HUES6 (cell line): ENCODE results near the gene POMGNT2.
"Not testable (repeated sequence)": the region's sequence is repeated elsewhere in the genome, so short reads cannot be mapped to it uniquely, and the experiment has no call there.

Source experiments
- H3K27ac ChIP-seq: 2 replicates; pipeline ENCODE4 v1.7.0; 2013; ENCODE audit warnings: low read depth, mild to moderate bottlenecking, low read length, inconsistent platforms
- H3K27me3 ChIP-seq: 2 replicates; pipeline ENCODE4 v1.6.1; 2013; ENCODE audit warnings: low read length; ENCODE audit not compliant: control insufficient read depth, insufficient read depth
- H3K36me3 ChIP-seq: 2 replicates; pipeline ENCODE4 v1.6.1; 2013; ENCODE audit warnings: low read length; ENCODE audit not compliant: control insufficient read depth, insufficient read depth
- H3K4me1 ChIP-seq: 2 replicates; pipeline ENCODE4 v1.6.1; 2013; ENCODE audit warnings: low read length; ENCODE audit not compliant: control insufficient read depth, insufficient read depth
- H3K4me3 ChIP-seq: 2 replicates; pipeline ENCODE4 v1.5.1; 2013; ENCODE audit warnings: low read depth, low read length
- H3K9ac ChIP-seq: one replicate; pipeline ENCODE4 v1.6.1; 2013; ENCODE audit warnings: mild to moderate bottlenecking, low read length
- H3K9me3 ChIP-seq: 2 replicates; pipeline ENCODE4 v1.6.1; 2013; ENCODE audit warnings: low read depth, low read length; ENCODE audit not compliant: control insufficient read depth, insufficient read depth

POMGNT2 gene

DNA sequence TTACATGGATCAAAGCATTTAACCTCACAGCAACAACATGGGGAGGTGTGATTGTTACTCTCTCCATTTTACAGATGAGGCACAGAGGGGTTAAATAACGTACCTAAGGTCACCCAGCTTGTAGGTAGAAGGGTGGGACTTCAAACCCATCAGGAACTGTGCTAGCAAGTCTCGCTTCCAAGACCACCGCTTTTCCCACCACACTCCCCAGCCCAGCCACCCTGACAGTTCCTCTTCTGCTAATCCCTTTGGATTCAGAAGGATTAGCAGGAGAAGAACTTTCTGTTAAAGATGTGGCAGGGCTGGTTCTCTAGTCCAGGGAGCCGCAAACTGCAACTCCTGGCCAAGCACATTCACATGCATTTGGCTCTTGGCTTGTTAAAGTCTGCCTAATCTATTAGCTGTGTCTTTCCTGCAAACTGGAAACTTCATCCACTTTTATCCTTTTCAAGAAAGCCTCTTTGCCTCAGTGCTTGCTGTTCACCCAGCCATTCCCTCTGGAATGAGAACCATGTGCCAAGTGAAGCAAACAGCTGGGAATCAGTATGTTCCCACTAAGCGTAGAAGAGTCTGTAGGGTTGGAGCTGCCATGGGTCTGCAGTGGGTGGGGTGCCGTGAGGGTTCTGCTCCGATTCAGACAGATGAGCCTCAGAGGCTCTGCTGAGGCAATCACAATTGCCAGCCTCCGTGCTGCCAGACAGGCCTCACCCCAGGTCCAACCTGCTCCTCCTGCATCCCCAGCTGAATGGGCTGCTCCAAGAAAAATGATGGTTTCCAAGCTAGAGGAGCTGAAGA, 44.6 kb downstream of the POMGNT2 start:
- H3K9ac ChIP-seq: no peak overlapping the region
- H3K36me3 ChIP-seq: no peaks in the 10 kb centered on the region
- no peaks in the 10 kb centered on the region; the same call in 1 of the 2 replicates for H3K27me3 ChIP-seq
- peaks cover 7% of the 10 kb centered on the region; the same call in 1 of the 2 replicates for H3K9me3 ChIP-seq
- H3K27ac ChIP-seq: no peak overlapping the region
- H3K4me1 ChIP-seq: peaks cover 18% of the 10 kb centered on the region; the same call in 1 of the 2 replicates
- H3K4me3 ChIP-seq: no peak overlapping the region

DNA sequence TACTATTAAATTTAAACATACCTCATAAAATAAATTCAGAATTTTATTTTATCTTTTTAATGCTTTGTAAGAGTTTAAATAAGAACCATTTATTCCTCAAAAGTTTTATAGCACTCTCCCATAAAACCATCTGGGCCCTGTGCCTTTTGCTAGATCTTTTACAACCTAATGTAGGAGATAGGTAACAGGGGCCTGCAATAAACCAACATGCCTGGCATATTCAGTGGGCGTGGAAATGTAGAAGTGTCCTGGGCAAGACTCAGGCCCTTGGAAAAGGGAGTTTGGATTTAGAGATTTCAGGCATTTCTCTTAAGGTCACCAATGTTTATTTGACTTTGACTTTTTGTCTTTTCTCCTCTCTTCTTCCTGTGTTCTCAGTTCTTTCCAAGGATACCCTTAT, 46.4 kb downstream of the POMGNT2 start:
- H3K9me3 ChIP-seq: peaks cover 7% of the 10 kb centered on the region; the same call in 1 of the 2 replicates
- H3K4me3 ChIP-seq: no peak overlapping the region
- H3K27me3 ChIP-seq: no peaks in the 10 kb centered on the region; the same call in 1 of the 2 replicates
- no peak overlapping the region for H3K27ac ChIP-seq
- H3K4me1 ChIP-seq: peaks cover 18% of the 10 kb centered on the region; the same call in 1 of the 2 replicates
- H3K9ac ChIP-seq: no peak overlapping the region
- no peaks in the 10 kb centered on the region for H3K36me3 ChIP-seq

DNA sequence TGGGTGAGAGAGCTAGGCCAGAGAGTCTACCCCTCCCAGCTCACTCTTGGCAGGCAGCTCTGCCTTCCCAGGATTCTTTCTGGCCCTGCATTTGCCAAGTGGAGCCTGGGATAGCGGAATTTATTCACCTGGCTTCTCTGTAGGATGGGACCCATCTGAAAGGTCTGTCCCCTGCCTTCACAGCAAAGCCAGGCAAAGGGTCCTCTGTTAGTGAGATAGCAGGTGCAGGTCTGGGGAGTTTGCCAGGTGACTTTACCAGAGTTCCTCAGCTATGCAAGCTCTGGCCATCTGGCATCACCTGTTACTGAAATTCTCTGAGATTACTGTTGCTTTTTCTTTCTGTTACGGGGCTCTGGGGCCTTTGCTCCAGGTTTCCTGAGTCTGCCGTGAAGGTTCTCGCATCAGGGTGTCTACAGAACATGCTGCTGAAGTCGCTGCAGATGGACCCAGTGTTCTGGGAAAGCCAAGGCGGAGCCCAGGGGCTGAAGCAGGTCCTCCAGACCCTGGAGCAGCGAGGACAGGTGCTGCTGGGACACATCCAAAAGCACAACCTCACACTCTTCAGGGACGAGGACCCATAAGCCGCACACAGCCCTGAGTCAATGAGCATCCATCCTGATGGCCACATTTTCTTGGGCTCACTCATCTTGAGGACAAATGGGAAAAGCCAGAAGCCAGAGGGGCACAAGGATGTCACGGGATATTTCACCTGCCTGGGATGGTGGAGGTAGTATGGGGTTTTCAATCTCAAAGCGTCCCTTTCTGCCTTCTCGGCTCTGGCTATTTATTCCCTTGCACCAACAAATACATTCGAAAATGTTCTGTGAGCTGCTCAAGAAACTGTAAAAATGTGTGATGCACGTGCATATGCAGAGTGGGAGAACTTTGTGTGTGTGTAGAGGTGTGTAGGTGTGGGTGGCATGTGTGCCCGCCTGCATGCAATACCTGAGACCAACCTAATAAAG, 49.8 kb downstream of the POMGNT2 start:
- no peaks in the 10 kb centered on the region; the same call in 1 of the 2 replicates for H3K4me1 ChIP-seq
- H3K9ac ChIP-seq: no peak overlapping the region
- H3K9me3 ChIP-seq: 0 out of 2 replicates have a peak, but pooled peaks cover 1% of the 10 kb centered on the region
- no peak overlapping the region for H3K27ac ChIP-seq
- no peak overlapping the region for H3K4me3 ChIP-seq
- H3K36me3 ChIP-seq: no peaks in the 10 kb centered on the region
- peaks cover 3% of the 10 kb centered on the region; the same call in 1 of the 2 replicates for H3K27me3 ChIP-seq

DNA sequence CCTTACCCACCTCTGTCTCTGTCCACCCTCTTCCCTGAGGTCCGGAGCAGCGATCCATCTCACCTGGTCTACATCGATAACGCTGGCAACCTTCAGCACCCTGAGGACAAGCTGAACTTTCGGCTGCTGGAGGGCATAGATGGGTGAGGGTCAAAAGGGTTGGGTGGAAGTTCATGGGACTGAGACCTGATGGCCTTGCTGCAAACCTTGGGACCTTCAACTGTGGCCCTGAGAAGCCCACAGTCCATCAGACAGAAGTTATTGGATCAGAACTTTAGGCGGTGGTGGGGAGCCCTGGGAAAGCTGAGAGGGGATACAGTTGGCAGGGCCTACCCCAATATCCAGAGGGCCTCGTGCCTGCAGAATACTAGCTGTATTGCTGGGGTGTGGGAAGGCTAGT, 50.5 kb downstream of the POMGNT2 start:
- H3K4me3 ChIP-seq: no peak overlapping the region
- H3K36me3 ChIP-seq: no peaks in the 10 kb centered on the region
- peaks cover 3% of the 10 kb centered on the region; the same call in 1 of the 2 replicates for H3K27me3 ChIP-seq
- no peaks in the 10 kb centered on the region for H3K4me1 ChIP-seq
- no peak overlapping the region for H3K9ac ChIP-seq
- H3K27ac ChIP-seq: no peak overlapping the region
- peaks cover 5% of the 10 kb centered on the region; the same call in 1 of the 2 replicates for H3K9me3 ChIP-seq

DNA sequence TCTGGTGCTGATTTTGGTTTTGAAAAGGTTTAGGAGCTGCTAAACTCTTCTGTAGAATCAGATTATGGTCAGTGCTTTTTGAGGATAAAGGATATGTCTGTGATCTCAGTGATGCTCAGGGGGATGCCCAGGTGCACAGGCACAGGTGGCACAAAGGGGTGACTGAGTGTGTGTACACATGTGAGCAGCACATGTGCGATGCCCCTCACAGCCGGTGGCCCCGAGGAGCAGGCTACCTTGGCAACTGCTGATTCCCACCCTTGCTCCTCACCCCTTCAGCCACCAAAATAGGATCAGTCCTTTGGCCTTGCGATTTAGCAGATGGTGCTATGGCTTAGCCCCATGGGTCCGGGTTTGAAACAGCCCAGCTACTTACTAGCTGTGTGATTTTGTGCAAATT, 51.1 kb downstream of the POMGNT2 start:
- Histone ChIP-seq H3K9me3 (peaks cover 10% of the 10 kb centered on the region; the same call in 1 of the 2 replicates), H3K9ac (no peak overlapping the region), H3K27ac (no peak overlapping the region), H3K4me1 (no peaks in the 10 kb centered on the region), H3K36me3 (no peaks in the 10 kb centered on the region), H3K4me3 (no peak overlapping the region), H3K27me3 (peaks cover 3% of the 10 kb centered on the region; the same call in 1 of the 2 replicates)

DNA sequence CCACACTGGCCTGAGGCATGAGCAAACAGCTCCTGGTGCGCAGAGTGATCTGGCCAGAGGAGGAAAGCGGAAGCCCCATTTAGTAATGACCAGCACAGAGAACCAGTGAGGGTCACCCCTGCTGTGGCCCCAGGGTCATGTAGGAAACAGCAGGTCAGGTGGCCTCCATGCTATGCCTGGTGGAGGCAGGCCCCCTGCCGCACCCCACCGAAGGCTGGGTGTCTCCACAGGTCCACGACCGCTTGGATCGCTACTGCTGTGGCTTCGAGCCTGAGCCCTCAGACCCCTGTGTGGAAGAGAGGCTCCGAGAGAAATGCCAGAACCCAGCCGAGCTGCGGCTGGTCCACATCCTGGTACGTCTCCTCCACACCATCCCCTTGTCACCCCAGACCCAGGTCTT, 52.6 kb downstream of the POMGNT2 start:
- H3K27ac ChIP-seq: no peak overlapping the region
- H3K9ac ChIP-seq: no peak overlapping the region
- H3K9me3 ChIP-seq: peaks cover 21% of the 10 kb centered on the region
- H3K4me1 ChIP-seq: no peaks in the 10 kb centered on the region
- no peak overlapping the region for H3K4me3 ChIP-seq
- H3K27me3 ChIP-seq: peaks cover 3% of the 10 kb centered on the region; the same call in 1 of the 2 replicates
- no peaks in the 10 kb centered on the region for H3K36me3 ChIP-seq

DNA sequence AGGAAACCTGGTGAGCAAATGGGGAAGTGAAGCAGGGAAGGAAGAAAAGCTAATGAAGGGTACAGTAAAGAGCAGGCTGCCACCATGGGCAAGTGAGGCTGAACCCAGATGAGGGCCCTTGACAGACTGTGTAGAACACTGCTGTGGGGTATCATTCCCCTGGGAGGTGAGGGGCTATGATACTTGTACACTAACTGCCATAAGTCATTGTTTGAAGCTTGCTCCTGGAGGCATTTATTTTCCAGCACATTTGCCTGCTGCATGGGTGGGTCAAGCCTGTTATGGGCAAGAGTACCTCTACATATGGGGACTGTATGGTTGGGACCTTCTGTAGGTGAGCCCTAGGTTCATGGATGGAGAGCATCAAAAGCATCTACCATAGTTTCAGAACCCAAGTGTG, 57.4 kb downstream of the POMGNT2 start:
- Histone ChIP-seq H3K36me3 (no peaks in the 10 kb centered on the region), H3K9ac (no peak overlapping the region), H3K27me3 (peaks cover 3% of the 10 kb centered on the region; the same call in 1 of the 2 replicates), H3K9me3 (peaks cover 66% of the 10 kb centered on the region), H3K4me3 (no peak overlapping the region), H3K4me1 (no peaks in the 10 kb centered on the region), H3K27ac (no peak overlapping the region)

DNA sequence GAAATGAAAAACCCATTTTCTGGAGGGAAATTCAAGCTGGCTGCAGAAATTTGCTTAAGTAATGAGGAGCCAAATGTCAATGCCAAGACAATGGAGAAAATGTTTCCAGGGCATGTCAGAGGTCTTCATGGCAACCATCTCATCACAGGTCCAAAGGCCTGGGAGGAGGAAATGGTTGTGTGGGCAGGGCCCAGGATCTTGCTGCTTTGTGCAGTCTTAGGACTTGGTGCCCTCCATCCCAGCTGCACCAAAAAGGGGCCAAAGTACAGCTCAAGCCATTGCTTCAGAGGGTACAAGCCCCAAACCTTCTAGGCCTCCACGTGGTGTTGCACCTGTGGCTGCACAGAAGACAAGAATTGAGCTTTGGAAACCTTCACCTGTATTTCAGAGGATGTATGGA, 59.3 kb downstream of the POMGNT2 start:
- Histone ChIP-seq H3K27me3 (no peaks in the 10 kb centered on the region), H3K9ac (no peak overlapping the region), H3K27ac (no peak overlapping the region), H3K36me3 (no peaks in the 10 kb centered on the region), H3K4me1 (no peaks in the 10 kb centered on the region), H3K9me3 (peaks cover 74% of the 10 kb centered on the region), H3K4me3 (no peak overlapping the region)

DNA sequence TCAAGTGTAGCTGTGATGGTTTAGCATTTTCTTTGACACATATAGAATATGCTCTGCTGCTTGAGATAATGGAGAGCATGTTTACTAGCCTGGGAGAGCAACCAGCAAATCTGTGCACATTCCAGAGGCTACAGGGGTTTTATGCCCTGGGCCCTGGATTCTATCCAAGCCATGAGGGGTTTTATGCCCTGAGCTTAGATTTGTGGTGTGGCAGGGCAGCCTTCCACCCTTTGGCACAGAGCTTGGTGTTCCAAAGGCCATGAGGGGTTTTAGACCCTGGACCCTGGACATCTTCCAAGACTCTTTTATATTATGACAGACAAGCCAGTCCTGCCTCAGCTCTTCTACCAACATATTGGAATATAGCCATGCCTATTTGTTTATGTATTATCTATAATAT, 60.8 kb downstream of the POMGNT2 start:
- not testable (repeated sequence) for H3K27ac ChIP-seq, H3K27me3 ChIP-seq, H3K4me3 ChIP-seq, H3K4me1 ChIP-seq, H3K36me3 ChIP-seq, H3K9ac ChIP-seq
- peaks cover 67% of the 10 kb centered on the region for H3K9me3 ChIP-seq

DNA sequence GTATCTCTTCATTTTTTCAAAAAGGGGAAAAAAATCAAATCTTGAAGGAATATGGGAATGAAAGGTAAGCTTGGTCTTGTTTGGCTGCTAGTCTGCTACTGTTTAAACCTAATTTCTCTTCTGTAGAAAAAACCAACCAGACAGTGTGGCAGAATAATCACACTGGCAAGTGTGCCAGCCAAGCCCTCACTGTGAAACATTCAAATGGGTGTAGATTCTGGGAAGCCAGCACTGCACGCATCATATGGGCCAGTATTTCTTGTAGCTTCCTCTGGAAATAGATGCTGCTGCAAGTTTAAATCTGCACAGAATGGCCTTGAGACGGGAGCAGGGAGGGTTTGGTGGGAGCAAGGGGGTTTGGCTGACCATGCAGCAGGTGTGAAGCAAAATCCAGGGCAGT, 62.1 kb downstream of the POMGNT2 start:
- H3K36me3 ChIP-seq: no peaks in the 10 kb centered on the region
- H3K4me1 ChIP-seq: no peaks in the 10 kb centered on the region
- no peak overlapping the region for H3K27ac ChIP-seq

More for the DNA sequence above, 62.1 kb downstream of the POMGNT2 start:
- H3K27me3 ChIP-seq: no peaks in the 10 kb centered on the region
- no peak overlapping the region for H3K9ac ChIP-seq
- peaks cover 59% of the 10 kb centered on the region for H3K9me3 ChIP-seq
- no peak overlapping the region for H3K4me3 ChIP-seq
